CD14-positive monocyte (primary cell): ENCODE results near the gene TEAD1. TPM values are rescaled to one million over a fixed set of nuclear protein-coding genes. Genes with fewer than 3 reads are reported as not detected.

Experiments
- DNase-seq, 3 donors: peaks; one replicate each; pipeline ENCODE4 v3.0.0-alpha.2; 2011 to 2022
- H2AFZ ChIP-seq: 2 replicates; pipeline ENCODE4 v1.6.0; 2012; ENCODE audit warnings: mild to moderate bottlenecking, low read depth, low read length, inconsistent platforms; ENCODE audit not compliant: insufficient read depth, poor library complexity, severe bottlenecking
- H3K27ac ChIP-seq, 2 donors: 1 replicate in 1 of 2; 2 replicates in 1 of 2; pipeline ENCODE4 v1.5.1; 2012 to 2013; ENCODE audit warnings: low read length in 2 of 2, control low read depth in 1 of 2, inconsistent platforms in 1 of 2, low read depth in 1 of 2, mild to moderate bottlenecking in 1 of 2
- H3K27me3 ChIP-seq, 2 donors: one replicate each; pipeline versions ENCODE4 v1.6.0 to v1.6.1; 2011 to 2013; ENCODE audit warnings: low read length in 2 of 2; ENCODE audit not compliant: control insufficient read depth in 2 of 2, insufficient read depth in 2 of 2
- H3K36me3 ChIP-seq, 2 donors: replicated peaks in 1 of 2; 1 replicate in 1 of 2; 2 replicates in 1 of 2; pipeline versions ENCODE4 v1.5.1 to v1.6.1; 2012 to 2013; ENCODE audit warnings: low read length in 2 of 2, control low read depth in 1 of 2, inconsistent platforms in 1 of 2, mild to moderate bottlenecking in 1 of 2; ENCODE audit not compliant: insufficient read depth in 2 of 2, control insufficient read depth in 1 of 2
- H3K4me1 ChIP-seq, 2 donors: 1 replicate in 1 of 2; 2 replicates in 1 of 2; pipeline versions ENCODE4 v1.5.1 to v1.6.1; 2012 to 2013; ENCODE audit warnings: low read length in 2 of 2, control low read depth in 1 of 2, inconsistent platforms in 1 of 2, mild to moderate bottlenecking in 1 of 2, moderate library complexity in 1 of 2; ENCODE audit not compliant: insufficient read depth in 2 of 2, control insufficient read depth in 1 of 2
- H3K4me2 ChIP-seq: replicated peaks from 2 replicates; pipeline ENCODE3; 2012; ENCODE audit warnings: low read length, moderate library complexity, mild to moderate bottlenecking; ENCODE audit not compliant: poor library complexity, severe bottlenecking; ENCODE audit errors: extremely low read depth
- H3K4me3 ChIP-seq, 3 experiments: fragments of 200-600 bp in 1 of 3; sonication (generic) in 1 of 3; replicated peaks in 1 of 3; 1 replicate in 2 of 3; 2 replicates in 1 of 3; pipeline ENCODE4 v1.5.1; 2011 to 2013; ENCODE audit warnings: low read length in 3 of 3, mild to moderate bottlenecking in 3 of 3, control low read depth in 2 of 3, low read depth in 2 of 3, inconsistent platforms in 1 of 3, moderate library complexity in 1 of 3
- H3K79me2 ChIP-seq: 2 replicates; pipeline ENCODE4 v1.6.0; 2012; ENCODE audit warnings: mild to moderate bottlenecking, control low read depth, inconsistent platforms, low read length, moderate library complexity; ENCODE audit not compliant: insufficient read depth
- H3K9ac ChIP-seq: 2 replicates; pipeline ENCODE4 v1.6.0; 2017; ENCODE audit warnings: low read length, mild to moderate bottlenecking; ENCODE audit not compliant: insufficient read depth, poor library complexity, severe bottlenecking
- H3K9me3 ChIP-seq, 2 donors: replicated peaks in 1 of 2; 1 replicate in 1 of 2; 2 replicates in 1 of 2; pipeline versions ENCODE4 v1.5.1 to v1.6.1; 2012 to 2013; ENCODE audit warnings: low read length in 2 of 2, control low read depth in 1 of 2; ENCODE audit not compliant: control insufficient read depth in 1 of 2, insufficient read depth in 1 of 2
- H4K20me1 ChIP-seq: 2 replicates; pipeline ENCODE4 v1.6.0; 2012; ENCODE audit warnings: mild to moderate bottlenecking, low read length, control low read depth, moderate library complexity; ENCODE audit not compliant: insufficient read depth
- H3K27ac Mint-ChIP-seq, 7 donors: one replicate each; pipeline ENCODE4 v1.8.0; 2020; ENCODE audit warnings: mild to moderate bottlenecking in 7 of 7, mixed read lengths in 7 of 7, moderate library complexity in 6 of 7, inconsistent platforms in 2 of 7
- H3K27me3 Mint-ChIP-seq, 3 donors: one replicate each; pipeline ENCODE4 v1.8.0; 2021 to 2022; ENCODE audit warnings: low read depth in 3 of 3, mild to moderate bottlenecking in 3 of 3, mixed read lengths in 3 of 3, moderate library complexity in 3 of 3, inconsistent platforms in 1 of 3
- H3K36me3 Mint-ChIP-seq, 2 donors: one replicate each; pipeline ENCODE4 v1.8.0; 2020; ENCODE audit warnings: mixed read lengths in 2 of 2, inconsistent platforms in 1 of 2, mild to moderate bottlenecking in 1 of 2
- H3K4me1 Mint-ChIP-seq: one replicate; pipeline ENCODE4 v1.8.0; 2020; ENCODE audit warnings: mild to moderate bottlenecking, mixed read lengths
- H3K4me3 Mint-ChIP-seq, 2 donors: one replicate each; pipeline ENCODE4 v1.8.0; 2020; ENCODE audit warnings: mild to moderate bottlenecking in 2 of 2, mixed read lengths in 2 of 2, moderate library complexity in 1 of 2
- H3K9me3 Mint-ChIP-seq, 7 donors: one replicate each; pipeline ENCODE4 v1.8.0; 2020 to 2022; ENCODE audit warnings: mixed read lengths in 7 of 7, mild to moderate bottlenecking in 6 of 7, moderate library complexity in 6 of 7, inconsistent platforms in 2 of 7
- WGBS: methylation state at CpG from one replicate; pipeline ENCODE4 v1.1.5; 2013; ENCODE audit warnings: missing lambda C conversion rate; ENCODE audit not compliant: insufficient coverage; 5-methylcytosine and 5-hydroxymethylcytosine counted together
- intact Hi-C, 2 donors: fragments of 100-400 bp; cut with micrococcal nuclease; formaldehyde crosslinking; loops; one replicate each; pipeline versions ENCODE4 v1.15.0 to v1.15.1; 2023
- polyA plus RNA-seq, 3 donors: library from polyadenylated mRNA; depleted of rRNA in 1 of 3; unstranded in 2 of 3; stranded (reverse) in 1 of 3; fragments of 300-500 nt in 2 of 3; fragments of >200 nt in 1 of 3; fragmentation: Illumina TruSeq in 2 of 3; gene quantifications; 1 replicate in 2 of 3; 2 replicates in 1 of 3; pipeline ENCODE4 v1.2.3, GENCODE V29; 2012 to 2021
- TF ChIP-seq, protein P1 (sequence below): fragments of 200-600 bp; IDR thresholded peaks from one replicate; pipeline ENCODE4 v1.8.0; 2022; ENCODE audit warnings: antibody characterized with exemption, mild to moderate bottlenecking

TEAD1 gene
- polyA plus RNA-seq, 3 donors = not detected

DNA sequence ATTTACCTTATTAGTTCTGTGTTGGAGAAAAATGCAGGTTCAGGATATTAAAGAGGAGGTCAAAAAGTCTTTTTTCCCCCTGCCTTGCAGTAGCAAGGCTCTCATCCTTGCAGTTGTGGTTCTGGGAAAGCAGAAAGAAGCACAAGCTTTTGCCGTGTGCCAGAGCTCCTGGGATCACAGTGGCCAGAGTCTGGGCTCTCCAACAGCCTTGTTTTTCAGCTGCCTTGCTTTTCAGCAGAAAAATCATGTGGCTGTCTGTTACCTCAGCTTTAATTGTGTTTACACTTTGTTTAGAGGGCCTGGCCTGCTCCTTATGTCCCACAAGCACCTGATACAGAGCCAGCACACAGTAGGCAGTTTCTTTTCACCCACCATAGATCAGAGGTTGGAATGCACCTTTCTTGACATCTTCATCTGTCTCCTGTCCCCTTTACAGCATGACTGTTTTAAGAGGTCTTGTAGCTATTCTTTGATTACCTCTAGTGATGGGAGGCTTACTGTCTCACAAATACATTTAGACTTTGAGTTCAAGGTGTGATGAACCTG is 67.5 kb downstream of the TEAD1 start:
- Histone ChIP-seq H3K27ac (no peak overlapping the region), H3K27me3 (peaks cover 0 to 6% of the 10 kb centered on the region in 2 donors), H3K9ac (no peak overlapping the region), H2AFZ (no peak overlapping the region), H3K4me3 (no peak overlapping the region), H3K9me3 (no peaks in the 10 kb centered on the region), H3K4me2 (no peak overlapping the region), H3K4me1 (no peaks in the 10 kb centered on the region), H3K79me2 (no peaks in the 10 kb centered on the region), H3K36me3 (no peaks in the 10 kb centered on the region), H4K20me1 (no peaks in the 10 kb centered on the region)
- 83% methylated on average over 1 of the region's 1 CpG for WGBS
- no peak for DNase-seq
- H3K9me3 Mint-ChIP-seq = peaks cover 0 to 3% (median 0%) of the 10 kb centered on the region in 7 donors
- no peaks in the 10 kb centered on the region for H3K36me3 Mint-ChIP-seq
- H3K27me3 Mint-ChIP-seq = peaks cover 0 to 6% (median 5%) of the 10 kb centered on the region in 3 donors
- no peaks in the 10 kb centered on the region for H3K4me1 Mint-ChIP-seq
- intact Hi-C loops = no loop called here
- no peak overlapping the region for H3K27ac Mint-ChIP-seq
- H3K4me3 Mint-ChIP-seq = no peak overlapping the region
- TF ChIP-seq, protein P1, sequence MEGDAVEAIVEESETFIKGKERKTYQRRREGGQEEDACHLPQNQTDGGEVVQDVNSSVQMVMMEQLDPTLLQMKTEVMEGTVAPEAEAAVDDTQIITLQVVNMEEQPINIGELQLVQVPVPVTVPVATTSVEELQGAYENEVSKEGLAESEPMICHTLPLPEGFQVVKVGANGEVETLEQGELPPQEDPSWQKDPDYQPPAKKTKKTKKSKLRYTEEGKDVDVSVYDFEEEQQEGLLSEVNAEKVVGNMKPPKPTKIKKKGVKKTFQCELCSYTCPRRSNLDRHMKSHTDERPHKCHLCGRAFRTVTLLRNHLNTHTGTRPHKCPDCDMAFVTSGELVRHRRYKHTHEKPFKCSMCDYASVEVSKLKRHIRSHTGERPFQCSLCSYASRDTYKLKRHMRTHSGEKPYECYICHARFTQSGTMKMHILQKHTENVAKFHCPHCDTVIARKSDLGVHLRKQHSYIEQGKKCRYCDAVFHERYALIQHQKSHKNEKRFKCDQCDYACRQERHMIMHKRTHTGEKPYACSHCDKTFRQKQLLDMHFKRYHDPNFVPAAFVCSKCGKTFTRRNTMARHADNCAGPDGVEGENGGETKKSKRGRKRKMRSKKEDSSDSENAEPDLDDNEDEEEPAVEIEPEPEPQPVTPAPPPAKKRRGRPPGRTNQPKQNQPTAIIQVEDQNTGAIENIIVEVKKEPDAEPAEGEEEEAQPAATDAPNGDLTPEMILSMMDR = no peak

DNA sequence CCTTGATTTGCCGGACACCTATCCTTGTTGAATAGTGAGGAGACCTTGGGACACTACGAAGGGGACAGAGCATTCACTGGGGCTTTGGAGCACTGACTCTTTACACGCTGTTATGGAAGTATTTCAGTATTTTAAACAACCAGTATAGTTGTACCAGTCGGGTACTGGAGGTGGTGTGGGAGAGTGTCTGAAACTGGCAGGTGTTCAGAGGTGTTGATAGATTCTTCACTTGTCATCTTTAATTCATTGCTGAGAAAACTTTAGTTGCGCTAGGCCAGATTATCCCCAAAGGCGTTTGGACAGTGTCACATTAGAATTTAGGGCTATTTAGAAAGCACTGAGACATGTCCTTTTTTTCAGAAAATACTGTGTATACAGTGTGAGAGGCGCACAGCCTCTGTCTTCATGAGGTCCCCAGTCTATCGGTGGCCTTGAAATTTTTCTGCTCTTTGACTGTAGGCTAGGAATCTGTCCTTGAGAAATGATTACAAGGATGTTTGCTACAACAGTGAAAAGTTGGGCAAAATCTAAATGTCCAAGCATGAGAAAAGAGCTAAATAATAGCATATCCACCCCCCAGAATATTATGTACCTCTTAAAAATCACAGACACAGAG is 69.7 kb downstream of the TEAD1 start:
- peaks cover 2 to 7% (median 6%) of the 10 kb centered on the region in 3 donors for H3K27me3 Mint-ChIP-seq
- Histone ChIP-seq H3K4me2 (no peak overlapping the region), H3K79me2 (no peaks in the 10 kb centered on the region), H3K9ac (no peak overlapping the region), H3K27me3 (peaks cover 0 to 6% of the 10 kb centered on the region in 2 donors), H3K27ac (no peak overlapping the region), H3K9me3 (no peaks in the 10 kb centered on the region), H3K36me3 (no peaks in the 10 kb centered on the region), H3K4me1 (no peaks in the 10 kb centered on the region), H3K4me3 (no peak overlapping the region), H4K20me1 (no peaks in the 10 kb centered on the region), H2AFZ (no peak overlapping the region)
- H3K4me3 Mint-ChIP-seq = no peak overlapping the region
- no peaks in the 10 kb centered on the region for H3K36me3 Mint-ChIP-seq
- 95% methylated on average over 4 of the region's 8 CpGs for WGBS
- no peak overlapping the region for H3K27ac Mint-ChIP-seq
- TF ChIP-seq, protein P1 = no peak
- intact Hi-C loops = no loop called here
- DNase-seq = no peak
- H3K9me3 Mint-ChIP-seq = peaks cover 0 to 4% (median 0%) of the 10 kb centered on the region in 7 donors
- H3K4me1 Mint-ChIP-seq = no peaks in the 10 kb centered on the region
